CD4-positive, alpha-beta T cell treated with Interleukin-6 for 4 hours (primary cell): ENCODE results near the gene SPG7.
A peak's percentile ranks its signal among the peaks of the same experiment; 100 is the strongest.
"Not testable (repeated sequence)": the region's sequence is repeated elsewhere in the genome, so short reads cannot be mapped to it uniquely, and the experiment has no call there.

Experiments used
- DNase-seq: peaks from one replicate; pipeline ENCODE4 v3.0.0-alpha.2; 2020; ENCODE audit warnings: mixed read lengths

The SPG7 gene

DNA sequence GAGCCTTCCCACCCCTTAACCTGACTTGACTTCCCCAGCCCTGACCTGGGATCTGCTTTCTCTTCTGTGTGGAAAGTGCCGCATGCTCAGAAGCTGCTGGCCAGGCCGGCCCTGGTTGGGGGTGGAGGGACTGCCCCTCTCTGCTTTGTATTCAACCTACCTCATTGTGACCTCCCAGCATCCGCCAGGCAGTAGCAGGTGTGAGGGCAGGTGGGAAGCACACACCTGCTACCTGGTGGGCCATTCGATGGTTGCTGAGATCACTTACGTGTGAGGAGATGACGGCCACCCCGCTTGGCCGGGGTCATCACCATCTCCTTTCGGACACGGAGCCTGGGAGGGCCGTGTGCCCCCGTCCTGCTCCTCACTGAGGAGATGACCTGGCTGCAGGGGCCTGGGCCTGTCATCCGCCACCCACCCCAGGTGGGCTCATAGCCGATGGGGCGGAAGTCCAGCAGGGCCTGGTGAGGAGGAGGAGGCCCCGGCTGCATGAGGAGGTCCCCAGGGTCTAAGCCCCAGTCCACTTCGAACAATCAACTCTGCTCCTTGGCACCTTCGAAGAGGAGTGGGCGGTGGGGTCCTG, 74.5 kb downstream of the SPG7 start:
- DNase-seq: no peak

DNA sequence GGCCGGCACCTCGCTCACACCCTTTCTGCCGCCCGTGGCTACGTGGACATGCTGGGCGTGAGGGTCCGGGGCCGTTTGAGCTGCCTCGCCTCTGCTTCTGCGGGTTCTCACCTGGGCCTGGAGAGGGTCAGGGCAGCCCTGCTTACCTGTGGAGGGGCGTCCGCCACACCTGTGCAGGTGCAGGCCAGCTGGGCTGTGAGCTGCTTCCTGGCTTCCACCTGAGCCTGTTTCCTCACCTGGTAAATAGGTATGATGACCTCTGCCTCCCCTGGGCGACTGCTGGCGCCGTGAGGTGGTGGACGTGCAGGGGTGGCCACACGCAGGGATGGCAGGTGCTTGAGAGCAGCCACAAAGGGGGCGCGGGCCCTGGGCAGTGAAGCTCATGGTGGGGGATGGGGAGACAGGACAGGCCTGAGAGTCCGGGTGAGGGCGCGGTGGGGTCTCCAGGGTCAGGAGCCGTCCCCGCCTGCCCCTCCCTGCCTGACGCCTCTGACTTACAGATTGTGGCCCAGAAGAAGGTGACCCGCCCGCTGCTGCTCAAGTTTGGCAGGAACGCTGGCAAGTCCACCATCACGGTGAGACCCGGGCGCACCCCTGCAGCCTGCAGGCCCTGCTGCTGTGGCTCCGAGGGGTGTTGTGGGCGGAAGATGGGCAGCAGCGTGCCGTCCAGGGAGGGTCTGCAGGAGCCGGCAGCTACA, 75.1 kb downstream of the SPG7 start:
- no peak for DNase-seq

GRCh38 chr16:89583895-89584644, 75.9 kb downstream of the SPG7 start:
- no peak for DNase-seq

DNA sequence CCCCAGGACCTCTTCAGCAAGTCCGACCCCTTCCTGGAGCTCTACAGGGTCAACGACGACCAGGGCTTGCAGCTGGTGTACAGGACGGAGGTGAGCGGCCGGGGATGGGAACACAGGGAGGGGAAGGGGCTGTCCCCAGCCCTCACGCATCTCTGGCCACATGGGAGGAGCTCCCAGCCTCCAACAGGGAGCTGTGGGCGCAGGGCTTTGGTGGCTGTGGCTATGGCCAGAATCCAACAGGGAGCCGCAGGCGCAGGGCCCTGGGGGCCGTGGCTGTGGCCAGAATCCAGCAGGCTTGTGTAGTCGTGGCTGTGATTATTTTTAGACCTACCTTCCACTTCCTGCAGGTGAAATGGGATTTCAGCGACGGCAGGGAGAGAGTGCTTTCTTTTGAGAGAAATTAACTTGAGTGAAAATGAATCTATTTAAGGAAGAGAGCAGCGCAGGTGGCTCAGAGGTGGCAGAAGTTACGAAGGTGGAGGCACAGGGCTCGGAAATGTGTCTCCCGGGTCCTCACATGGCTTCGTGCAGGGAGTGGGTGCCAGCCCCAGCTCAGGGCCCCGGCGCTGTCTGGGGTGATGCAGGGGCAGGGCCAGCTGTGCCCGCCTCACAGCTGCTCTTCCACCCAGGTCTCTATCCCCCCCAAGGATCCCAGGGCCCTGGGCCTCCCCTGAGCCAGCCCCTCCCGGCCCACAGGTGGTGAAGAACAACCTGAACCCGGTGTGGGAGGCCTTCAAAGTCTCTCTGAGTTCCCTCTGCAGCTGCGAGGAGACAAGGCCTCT, 76.8 kb downstream of the SPG7 start:
- no peak for DNase-seq

GRCh38 chr16:89586218-89586617, 78.0 kb downstream of the SPG7 start:
- DNase-seq: no peak

DNA sequence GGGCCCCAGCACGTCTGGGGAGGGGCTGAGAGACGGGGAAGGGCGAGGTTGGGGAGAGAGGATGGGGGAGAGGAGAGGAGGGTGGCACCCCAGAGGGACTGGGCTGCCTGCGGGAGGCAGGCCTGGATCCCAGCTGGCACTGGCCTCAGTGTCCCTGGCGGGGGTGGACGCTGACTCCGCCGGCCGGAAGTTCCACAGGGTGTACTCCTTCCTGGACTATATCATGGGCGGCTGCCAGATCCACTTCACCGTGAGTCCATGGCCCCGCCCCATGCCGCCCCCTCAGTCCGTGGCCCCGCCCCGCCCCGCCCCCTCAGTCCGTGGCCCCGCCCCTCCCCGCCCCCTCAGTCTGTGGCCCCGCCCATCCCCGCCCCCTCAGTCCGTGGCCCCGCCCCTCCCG, 78.7 kb downstream of the SPG7 start:
- no peak for DNase-seq

DNA sequence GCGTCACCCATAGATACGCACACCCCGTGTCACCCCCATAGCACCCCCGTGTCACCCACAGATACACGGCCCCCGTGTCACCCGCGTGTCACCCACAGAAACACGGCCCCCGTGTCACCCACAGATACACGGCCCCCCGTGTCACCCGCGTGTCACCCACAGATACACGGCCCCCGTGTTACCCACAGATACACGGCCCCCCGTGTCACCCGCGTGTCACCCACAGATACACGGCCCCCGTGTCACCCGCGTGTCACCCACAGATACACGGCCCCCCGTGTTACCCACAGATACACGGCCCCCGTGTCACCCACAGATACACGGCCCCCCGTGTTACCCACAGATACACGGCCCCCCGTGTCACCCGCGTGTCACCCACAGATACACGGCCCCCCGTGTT, 79.5 kb downstream of the SPG7 start:
- DNase-seq: not testable (repeated sequence)

- DNase-seq: no peak
Observed at GRCh38 chr16:89588413-89589109, 80.4 kb downstream of the SPG7 start.

GRCh38 chr16:89589241-89589926, 81.2 kb downstream of the SPG7 start:
- DNase-seq: no peak

DNA sequence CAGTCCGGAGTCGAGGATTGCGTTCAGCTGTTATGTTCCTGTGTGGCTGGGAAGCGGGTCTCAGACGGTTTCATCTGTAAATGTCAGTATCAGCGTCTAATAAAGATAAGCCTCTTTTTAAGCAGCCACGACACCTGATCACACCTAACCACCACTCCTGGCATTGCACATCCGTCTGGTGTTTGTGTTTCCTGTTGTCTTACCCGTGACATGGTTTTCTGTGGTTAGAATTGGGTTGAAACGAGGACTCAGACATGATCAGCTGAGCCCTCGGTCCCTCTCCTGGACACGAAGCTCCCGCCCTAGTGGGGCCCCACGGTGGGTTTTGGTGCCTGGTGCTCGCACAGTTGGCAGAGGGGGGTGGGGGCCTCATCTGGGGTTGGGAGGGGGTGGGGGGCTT, 85.6 kb downstream of the SPG7 start:
- DNase-seq: peak; percentile 61

DNA sequence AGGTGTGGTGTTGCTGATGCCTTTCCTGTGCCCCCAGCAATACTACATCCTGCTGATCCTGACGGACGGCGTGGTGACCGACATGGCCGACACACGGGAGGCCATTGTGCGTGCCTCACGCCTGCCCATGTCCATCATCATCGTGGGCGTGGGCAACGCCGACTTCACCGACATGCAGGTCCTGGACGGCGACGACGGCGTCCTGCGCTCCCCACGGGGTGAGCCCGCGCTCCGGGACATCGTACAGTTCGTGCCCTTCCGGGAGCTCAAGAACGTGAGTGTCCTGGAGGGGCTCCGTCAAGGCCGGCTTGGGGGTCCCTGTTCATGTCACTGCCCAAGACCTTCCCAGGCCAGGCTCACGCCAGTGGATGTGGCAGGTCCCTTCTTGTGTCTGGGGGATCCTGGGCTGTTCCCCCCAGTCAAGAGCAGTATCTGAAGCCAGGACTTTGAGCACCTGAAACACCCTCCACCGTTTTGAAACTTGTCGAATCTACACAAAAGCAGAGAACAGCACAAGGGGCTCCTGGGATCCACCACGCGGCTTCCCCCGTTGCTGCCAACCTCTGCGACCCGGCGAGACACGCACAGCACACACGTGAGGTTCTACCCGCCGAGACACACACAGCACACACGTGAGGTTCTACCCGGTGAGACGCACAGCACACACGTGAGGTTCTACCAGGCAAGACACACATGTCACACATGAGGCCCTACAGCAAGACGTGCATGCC, 87.3 kb downstream of the SPG7 start:
- no peak for DNase-seq

GRCh38 chr16:89596061-89596689, 88.0 kb downstream of the SPG7 start:
- no peak for DNase-seq

DNA sequence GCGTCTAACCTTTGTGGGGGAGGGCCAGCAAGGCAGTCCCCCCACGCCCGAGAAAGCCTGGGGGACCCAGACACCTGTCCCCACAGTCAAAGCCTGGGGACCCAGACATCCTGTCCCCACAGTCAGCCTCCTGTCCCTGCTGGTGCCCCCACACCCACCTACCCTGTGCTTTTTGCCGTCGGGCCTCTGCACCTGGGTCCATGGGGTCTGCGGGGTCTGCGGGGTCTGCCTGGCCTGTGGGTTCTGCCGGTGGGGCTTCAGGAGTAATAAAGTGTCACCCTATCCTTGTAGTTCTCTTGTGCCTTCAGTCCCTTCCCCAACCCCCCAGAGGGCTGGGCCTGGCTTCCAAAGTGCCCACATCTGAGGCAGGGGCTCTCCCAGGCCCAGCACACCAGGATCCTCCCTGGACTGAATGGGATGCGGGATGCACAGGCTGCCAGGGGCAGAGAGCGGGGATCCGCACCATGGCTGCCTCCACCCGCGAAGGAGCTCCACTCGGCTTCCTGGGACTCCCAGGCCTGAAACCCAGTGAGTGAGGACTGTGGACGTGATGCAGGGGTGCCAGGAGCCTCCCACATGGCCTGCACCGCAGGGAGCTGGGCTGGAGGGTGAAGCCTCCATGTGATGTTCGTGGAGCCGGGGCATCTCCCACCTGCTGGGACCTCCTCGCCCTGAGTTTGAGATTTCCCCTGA, 88.9 kb downstream of the SPG7 start:
- DNase-seq: no peak

DNA sequence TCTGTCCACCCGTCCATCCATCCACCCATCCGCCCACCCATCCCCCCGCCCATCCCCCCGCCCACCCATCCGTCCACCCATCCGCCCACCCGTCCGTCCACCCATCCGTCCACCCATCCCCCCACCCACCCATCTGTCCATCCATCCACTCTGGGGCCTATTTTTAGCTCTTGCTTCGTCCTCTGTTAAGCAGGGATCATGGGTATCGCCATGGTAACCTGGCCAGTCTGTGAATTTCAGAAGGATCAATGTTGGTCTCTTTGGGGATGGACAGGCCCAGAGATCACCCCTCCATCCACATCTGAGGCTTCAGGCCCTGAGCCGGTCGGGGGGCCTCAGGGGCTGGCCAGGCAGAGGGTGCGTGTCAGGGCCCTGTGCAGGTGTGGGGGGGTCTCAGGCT, 90.0 kb downstream of the SPG7 start:
- DNase-seq: no peak

- DNase-seq: peak; percentile 45
Observed at GRCh38 chr16:89599451-89599858, 91.3 kb downstream of the SPG7 start.

GRCh38 chr16:89599902-89600301, 91.7 kb downstream of the SPG7 start:
- no peak for DNase-seq

GRCh38 chr16:89600427-89600826, 92.2 kb downstream of the SPG7 start:
- no peak for DNase-seq

- no peak for DNase-seq
Observed at GRCh38 chr16:89600956-89601355, 92.8 kb downstream of the SPG7 start.

GRCh38 chr16:89601906-89602272, 93.7 kb downstream of the SPG7 start:
- no peak for DNase-seq

- peak; percentile 74 for DNase-seq
Observed at GRCh38 chr16:89602273-89602951, 94.2 kb downstream of the SPG7 start.
